Iris pigment epithelial cell (primary cell): Measurements from ENCODE around the gene ELOB.
"Not testable (repeated sequence)": the region's sequence is repeated elsewhere in the genome, so short reads cannot be mapped to it uniquely, and the experiment has no call there.

Source experiments
- DNase-seq: peaks from one replicate; pipeline ENCODE4 v3.0.0-alpha.2; 2011; ENCODE audit warnings: low read depth

The ELOB gene

GRCh38 chr16:2745116-2745890 is 31.8 kb downstream of the ELOB start:
- DNase-seq, result no peak

GRCh38 chr16:2744711-2745110 is 32.4 kb downstream of the ELOB start:
- no peak for DNase-seq

- no peak for DNase-seq
These were observed 33.9 kb downstream of the ELOB start for GRCh38 chr16:2743007-2743810.

- DNase-seq, result no peak
These were observed 34.6 kb downstream of the ELOB start for GRCh38 chr16:2742323-2743006.

- no peak for DNase-seq
These were observed 35.9 kb downstream of the ELOB start for GRCh38 chr16:2741168-2741567.

- DNase-seq, result no peak
These were observed 36.6 kb downstream of the ELOB start for GRCh38 chr16:2740476-2740875.

- no peak for DNase-seq
These were observed 37.3 kb downstream of the ELOB start for GRCh38 chr16:2739625-2740430.

GRCh38 chr16:2738615-2739014 is 38.5 kb downstream of the ELOB start:
- DNase-seq, result no peak

- no peak for DNase-seq
These were observed 39.1 kb downstream of the ELOB start for GRCh38 chr16:2737895-2738418.

GRCh38 chr16:2737238-2737605 is 39.9 kb downstream of the ELOB start:
- no peak for DNase-seq

GRCh38 chr16:2736476-2737237 is 40.4 kb downstream of the ELOB start:
- DNase-seq, result no peak

- DNase-seq, result no peak
These were observed 42.1 kb downstream of the ELOB start for GRCh38 chr16:2734844-2735515.

- no peak for DNase-seq
These were observed 49.0 kb downstream of the ELOB start for GRCh38 chr16:2728034-2728433.

GRCh38 chr16:2726923-2727322 is 50.2 kb downstream of the ELOB start:
- no peak for DNase-seq

GRCh38 chr16:2724816-2725348 is 52.2 kb downstream of the ELOB start:
- no peak for DNase-seq

- no peak for DNase-seq
These were observed 52.9 kb downstream of the ELOB start for GRCh38 chr16:2724088-2724676.

- not testable (repeated sequence) for DNase-seq
These were observed 55.4 kb downstream of the ELOB start for GRCh38 chr16:2721634-2722173.
